NCI-H2196 (cell line): ENCODE measurements around the gene CNST.

Experiments used
- DNase-seq: peaks from one replicate; lab custom pipeline; 2025; ENCODE audit not compliant: unreplicated experiment; lab: John Stamatoyannopoulos, UW

Gene CNST, protein sequence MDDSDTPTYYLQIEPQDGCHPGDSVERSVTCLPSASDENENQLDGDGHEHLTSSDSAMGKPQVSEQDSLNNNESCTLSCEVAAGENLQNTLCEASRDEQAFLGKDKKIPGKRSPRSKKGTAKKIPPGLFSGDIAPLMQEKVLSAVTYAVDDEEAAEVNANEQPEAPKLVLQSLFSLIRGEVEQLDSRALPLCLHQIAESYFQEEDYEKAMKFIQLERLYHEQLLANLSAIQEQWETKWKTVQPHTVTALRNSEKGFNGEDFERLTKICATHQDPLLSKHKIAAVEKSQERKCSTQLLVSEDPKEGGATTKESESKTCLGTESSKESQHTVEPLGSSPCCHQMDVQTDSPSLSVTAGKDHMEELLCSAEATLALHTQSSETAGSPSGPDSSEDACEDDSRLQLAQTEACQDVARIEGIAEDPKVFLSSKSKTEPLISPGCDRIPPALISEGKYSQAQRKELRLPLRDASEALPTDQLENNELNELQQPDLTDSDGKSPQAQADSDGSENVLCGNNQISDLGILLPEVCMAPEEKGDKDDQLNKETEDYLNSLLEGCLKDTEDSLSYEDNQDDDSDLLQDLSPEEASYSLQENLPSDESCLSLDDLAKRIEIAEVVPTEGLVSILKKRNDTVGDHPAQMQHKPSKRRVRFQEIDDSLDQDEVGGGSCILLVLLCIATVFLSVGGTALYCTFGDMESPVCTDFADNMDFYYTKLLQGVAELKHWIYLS

DNA sequence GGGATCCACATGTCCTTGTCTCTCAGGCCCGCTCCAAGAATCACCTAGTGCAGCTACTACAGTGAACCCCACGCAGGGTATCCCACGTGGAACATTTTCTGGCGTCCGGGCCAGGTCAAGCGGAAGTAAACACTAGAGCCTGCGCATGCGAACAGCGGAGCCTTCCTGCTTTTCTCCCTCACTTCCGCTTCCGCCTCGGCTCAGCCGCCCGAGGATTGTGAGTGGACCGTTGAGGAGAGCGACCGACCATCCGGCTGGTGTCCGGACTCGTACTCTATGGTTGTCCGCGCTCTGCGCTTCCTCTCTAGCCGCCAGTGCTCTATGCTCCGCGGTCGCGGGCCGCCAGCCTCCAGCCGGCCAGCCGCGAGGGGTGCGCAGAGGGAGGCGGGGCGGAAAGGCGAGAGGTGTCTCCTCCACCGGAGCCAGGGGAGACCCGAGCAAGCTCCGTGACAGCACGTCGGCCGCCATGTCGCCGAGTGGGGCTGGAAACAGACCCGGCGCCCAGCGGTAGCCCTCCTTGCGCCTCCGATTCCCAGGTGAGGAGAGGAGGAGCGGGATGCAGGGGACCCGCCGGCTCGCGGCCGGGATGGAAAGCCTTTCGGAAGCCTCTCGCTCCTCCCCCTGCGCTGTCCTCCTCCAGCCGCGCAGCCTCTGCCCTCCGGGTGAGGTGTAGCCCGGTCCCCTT lies at the start of gene CNST, which contains the start of gene TFB2M:
Gene CNST (plus strand): TSS at position 329 of the 685 bp plus-strand sequence. CDS start 25,107 bp downstream, outside the sequence.
Gene TFB2M (minus strand): TSS at position 134 of the 685 bp plus-strand sequence. CDS start 123 bp downstream, at position 11.
- DNase-seq: peak; percentile 87

DNA sequence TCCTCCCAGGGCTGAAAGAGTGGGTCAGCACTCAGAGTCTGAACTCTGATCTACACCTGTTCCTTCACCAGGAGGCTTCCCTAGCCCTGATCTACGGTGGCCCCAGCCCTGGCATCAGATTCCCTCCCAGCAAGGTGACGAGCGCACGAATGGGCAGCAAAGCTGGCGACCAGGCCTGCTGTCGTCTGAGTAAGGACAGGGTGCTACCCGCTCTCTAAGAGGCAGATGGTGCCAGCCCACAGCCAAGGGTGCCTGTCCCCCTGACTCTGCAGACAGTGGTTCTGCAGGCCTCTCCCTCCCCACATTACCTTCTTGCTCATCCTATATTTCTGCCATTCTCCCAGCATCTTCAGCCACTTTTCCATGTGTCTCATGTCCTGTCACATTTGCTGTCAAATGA lies 48.9 kb upstream of the CNST start:
- DNase-seq: no peak

DNA sequence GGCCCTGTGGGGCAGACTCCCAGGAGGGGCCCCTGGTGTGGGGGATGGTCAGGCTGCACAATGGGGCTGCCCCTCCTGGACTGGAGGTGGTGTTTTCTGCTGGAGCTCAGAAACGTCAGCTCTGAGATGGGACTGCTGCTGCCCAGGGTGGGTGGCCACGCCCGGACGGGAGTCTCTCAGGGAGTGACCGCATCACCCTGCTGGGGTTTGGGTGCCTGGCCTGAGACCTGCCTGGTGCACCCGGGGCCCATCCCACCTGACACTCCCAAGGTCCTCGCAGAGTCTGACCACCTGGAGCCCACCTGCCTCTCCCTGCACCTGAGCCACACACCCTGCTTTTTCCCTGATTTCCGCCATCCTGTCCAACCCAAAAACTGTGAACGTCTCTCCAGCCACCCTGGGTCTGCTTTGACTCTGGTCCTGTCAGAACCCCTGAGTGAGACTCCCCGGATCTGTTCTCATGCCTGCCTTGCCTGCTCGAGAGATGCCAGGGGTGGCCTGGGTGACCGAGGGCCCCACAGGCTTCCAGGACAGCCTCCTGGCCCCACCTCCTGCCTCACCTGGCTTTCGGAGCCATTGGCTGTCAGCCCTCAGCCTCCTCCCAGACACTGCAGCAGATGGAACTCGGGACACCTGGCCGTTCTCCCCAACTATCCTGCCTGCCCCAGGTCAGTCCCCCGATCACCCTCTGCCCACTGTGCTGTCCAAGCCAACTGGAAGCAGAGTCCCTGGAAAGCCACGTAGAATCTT lies 47.6 kb upstream of the CNST start:
- no peak for DNase-seq

DNA sequence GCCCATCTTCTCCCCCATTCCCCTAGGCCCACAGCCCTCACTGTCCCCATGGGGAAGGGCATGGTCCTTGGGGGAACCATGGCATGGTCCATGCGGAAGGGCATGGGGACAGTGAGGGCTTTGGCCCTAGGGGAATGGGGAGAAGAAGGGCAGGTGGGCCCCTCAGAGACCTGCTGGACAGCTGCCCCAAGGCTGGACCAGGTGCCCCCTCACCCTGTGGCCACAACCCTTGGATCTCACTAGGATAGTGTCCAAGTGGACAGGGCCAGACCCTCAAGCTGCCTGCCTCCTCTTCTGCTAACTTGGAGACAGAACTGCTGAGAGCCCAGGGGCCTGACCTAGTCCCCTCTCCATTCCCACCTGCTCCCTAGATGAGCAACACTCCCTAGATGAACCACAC lies 46.7 kb upstream of the CNST start:
- no peak for DNase-seq

DNA sequence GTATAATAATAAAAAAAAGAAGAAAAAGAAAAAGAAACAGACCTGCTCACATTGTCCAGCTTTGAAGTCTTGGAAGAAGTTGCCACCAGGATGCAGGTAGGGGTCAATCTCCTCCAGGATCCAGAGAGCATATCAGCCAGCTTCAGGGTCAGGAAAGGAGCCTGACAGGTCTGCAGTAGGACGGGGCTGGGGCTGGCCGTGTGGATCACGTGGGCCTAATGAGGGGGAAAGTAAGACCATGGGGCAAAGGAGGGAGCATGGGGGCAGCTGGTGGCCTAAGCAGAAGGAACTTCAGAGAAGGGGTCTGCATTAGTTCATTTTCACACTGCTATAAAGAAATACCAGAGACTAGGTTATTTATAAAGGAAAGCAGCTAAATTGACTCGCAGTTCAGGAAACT lies 39.9 kb upstream of the CNST start:
- DNase-seq: no peak

DNA sequence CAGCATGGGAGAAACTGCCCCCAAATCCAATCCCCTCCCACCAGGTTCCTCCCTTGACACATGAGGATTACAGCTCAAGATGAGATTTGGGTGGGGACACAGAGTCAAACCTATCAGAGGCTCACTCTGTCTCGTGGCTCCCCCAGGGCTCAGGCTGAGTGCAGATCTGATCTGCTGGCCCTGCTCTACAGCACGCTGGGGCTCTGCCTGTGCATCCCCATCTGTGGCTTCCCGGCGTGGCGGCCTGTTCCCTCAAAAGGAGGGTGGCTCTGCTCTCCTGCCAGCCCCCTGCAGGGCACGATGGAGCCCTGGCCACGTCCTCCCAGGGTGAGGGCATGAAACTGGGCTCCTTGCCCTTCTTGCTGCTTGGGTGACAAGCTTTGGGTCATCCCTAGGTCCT lies 39.3 kb upstream of the CNST start:
- no peak for DNase-seq

DNA sequence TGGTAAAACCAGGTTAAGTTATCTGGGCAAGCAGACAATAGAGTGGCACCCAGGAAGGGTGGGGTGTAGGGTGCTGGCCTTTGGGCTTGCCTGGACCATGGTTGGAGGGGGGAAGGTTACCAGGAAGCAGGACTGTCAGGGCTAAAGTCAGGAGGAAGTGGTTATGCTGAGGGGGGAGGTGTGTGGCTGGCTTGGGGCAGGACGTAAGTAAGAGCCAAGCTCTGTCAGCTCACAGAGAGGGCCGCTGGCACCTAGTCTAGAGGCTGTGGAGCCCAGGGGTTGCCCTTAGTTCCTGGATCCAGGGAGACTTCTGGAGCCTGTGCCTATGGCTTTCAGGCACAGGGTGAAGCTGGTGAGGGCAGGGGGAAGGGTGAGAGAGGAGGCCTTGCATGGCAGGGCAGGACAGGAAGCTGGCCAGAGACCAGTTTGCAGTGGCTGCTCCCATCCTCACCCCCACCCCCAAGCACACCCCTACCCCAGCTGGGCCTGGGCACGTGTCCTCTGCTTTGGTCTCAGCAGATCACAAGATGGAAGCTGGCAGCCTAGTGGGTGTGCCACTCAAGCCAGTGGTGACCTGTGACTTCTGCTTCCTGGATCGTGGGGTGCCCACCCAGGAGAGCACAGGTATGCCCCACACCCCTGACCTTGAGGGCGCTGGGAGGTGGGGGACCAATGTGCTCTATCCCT lies 38.7 kb upstream of the CNST start:
- no peak for DNase-seq

DNA sequence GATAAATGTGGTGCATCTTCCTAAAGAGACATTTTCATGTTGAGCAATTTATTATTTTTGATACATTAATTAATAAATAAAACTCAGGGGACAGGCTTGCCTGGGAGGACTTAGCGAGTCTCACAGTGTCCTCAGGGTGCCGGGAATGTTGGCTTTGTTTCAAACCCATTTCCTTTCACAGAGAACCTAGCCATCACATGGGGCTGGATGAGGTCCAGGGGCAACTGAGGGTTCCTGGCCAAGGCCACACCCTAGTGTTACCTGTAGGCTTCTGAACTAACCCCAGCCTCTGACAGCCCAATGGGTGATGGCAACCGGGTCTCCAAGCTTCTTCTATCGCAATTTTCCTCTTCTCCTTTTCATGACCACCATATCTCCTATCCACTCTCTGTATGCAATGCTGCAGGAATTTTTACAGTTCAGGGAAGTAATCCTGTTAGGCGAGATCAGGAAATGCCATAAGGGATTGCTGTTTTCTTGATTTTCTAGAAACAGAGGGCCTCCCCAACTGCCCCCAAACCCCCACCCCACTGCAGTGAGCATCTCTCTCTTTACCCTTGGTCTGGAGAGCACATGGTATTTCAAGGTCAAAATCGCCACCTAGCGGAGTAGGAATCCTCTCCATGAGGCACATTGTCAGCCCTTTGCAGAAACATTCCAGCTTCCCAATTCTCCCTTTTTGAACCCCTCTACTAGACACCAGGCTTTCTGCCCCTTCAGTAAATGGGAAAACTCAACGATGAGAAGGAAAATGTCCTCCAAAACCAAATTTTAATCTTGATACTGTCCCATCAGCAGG lies 37.1 kb upstream of the CNST start:
- DNase-seq: no peak

DNA sequence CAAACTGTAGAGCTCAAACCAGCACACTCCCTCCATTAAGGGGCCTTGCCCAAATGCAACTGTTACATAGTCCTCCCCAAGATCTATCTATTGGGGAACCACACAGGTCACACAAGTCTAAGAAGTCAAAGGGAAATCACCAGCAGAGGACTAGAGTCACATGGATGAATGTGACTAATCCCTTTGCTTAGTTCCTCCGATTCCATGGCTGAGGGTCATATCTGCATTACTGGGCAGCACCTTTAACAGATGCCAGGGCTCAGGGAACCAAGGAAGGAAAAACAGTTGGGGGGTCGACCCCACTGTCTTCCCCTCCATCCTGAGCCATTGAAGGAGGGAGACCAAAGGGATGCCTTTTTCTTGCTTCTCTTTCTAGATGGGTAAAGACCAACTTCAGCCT lies 35.8 kb upstream of the CNST start:
- no peak for DNase-seq

DNA sequence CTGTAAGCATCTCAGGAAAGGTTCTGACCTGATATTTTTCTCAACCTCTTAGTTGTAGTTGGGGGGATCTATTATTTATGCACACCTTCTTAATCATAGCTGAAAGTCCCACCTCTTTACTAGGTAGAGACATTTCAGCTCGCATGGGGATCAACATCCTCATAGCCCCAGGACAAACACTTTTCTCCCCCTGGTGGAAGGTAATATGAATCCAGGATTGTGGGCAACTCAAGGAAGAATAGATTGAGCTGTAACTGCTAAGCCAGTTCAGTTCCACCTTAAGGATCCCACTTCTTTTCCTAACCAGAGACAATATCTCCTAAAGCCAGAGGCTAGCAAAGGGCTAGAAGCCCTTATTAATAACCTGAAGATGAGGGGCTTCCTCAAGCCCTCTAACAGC lies 33.7 kb upstream of the CNST start:
- DNase-seq: no peak

DNA sequence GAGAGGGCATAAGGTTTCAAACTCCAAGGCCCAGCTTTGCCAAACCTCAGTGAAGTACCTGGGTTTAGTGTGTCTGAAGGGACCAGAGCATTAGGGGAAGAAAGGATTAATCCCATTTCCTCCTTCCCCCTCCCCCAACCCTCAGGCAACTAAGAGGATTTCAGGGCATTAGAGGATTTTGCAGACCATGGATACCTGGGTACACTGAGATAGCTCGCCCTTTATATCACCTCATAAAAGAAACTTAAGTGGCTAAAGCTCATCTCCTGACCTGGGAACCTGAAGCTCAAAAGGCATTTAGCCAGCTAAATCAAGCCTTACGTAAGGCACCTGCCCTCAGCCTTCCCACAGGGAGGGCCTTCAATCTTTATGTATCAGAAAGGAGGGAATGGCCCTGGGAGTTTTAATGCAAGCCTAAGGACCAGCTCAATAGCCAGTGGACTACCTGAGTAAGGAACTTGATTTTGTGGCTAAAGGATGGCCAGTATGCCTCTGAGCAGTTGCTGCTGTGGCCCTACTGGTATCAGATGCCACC lies 32.8 kb upstream of the CNST start:
- no peak for DNase-seq

DNA sequence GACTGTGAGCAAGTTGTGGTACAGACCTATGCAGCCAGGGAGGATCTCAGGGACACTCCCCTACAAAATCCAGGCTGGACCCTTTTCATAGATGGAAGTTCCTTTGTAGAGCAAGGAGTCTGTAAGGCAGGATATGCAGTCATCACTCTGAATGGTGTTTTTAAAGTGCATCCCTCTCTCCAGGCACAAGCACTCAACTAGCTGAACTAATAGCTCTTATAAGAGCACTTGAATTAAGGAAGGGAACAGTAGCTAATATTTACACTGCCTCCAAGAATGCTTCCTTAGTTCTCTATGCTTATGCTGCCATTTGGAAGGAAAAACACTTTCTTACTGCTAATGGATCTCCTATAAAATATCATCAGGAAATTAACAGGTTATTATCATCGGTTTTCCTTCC lies 32.1 kb upstream of the CNST start:
- no peak for DNase-seq

DNA sequence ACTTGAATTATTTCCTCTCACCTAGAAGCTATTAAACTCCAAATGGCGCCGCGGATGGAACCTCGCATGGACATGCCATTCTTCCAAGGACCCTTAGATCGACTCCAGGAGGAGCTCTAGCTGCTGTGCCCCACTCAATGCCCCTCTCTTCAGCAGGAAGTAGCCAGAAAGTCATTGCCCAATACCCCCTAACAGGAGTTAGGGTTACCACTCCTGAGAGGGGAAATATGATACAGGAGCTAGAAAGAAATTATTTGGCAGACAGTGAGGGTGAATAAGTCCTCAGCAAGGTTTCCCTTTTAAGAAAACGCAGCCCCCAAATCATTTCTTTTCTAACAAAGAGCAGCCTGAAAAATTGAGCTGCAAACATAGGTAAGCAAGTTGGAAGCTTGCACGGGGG lies 28.8 kb upstream of the CNST start:
- DNase-seq: no peak

DNA sequence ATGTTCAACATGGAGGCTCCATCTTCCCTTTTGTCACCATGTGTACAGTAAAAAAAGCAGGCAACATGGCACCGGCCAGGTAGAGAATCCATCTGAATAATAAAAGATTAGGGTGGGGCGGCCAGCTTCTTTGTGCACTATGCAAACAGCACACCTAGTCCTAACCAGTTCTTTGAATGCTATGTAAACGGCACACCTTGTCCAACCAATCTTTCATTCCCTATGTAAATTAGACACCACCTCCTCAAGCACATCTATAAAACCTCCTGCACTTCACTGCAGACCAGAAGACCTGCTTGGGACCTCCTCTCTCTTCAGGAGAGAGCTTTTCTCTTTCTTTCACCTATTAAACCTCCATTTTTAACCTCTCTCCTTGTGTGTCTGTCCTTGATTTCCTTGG lies 28.4 kb upstream of the CNST start:
- DNase-seq: no peak

DNA sequence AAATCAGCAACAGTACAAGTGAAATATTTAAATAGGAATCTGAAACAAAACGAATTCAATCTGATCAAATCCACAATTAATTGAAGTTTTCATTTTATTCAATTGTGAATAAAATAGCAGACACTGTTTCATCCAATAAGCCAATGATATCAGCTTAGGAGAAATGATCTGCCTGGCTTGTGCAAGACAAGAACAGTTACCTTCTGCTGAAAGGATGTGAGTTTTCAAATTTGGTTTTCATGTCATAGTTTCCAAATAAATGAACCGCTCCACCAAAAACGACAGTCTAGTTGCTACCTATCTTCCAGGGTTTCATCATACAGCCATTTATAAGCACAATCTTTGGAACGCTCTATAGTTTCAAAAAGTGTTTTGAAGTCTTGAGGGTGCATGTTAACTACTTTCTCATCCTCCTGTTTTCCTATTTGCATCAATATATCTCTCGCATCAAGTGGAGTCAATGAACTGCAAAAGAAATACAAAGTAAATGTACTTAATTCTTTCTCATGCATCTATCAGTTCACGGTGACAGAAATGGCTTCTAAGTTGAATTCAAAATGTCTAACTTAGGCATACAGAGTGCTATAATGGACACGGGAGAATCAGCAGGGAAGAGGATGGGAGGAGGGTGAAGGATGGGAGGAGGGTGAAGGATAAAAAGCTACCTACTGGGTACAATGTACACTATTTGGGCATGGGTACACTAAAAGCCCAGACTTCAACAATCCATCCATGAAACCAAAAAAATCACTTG lies 25.3 kb upstream of the CNST start:
- DNase-seq: no peak

DNA sequence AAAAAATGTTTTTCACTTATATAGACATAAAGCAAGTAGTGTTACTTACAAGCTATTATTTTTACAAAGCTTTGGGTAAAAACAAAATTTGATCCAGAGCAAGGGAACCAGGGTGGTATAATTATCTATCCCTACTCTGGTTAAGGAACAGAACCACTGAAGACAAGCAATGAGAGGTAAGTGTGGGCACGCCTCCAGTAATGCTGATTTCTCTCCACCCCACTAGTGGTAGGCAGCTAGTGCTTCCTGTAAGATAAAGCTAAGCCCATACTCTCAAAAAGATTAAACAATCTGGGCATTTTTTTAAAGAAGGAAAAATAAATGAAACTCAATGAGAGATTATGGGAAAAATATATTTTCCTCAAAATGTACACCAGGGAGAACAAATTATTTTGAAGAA lies 22.3 kb upstream of the CNST start:
- no peak for DNase-seq

DNA sequence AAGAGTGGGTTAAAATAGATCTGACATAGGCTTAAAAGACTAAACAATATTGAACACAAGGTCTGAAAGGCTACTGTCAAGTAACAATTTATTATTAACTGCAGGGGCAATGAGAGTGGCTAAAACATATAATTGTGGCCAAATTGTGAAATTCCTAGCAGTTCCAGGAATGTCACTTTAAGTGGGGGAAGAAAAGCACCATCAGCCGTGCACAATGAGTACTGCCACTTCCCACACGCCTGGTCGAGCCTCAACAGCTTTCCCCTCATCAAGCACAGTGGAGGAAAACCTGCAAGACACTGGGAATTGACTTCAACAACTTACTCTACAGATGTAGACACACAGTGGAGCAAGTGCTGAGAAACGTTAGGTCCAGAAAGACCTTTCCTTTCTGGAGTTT lies 16.6 kb upstream of the CNST start:
- no peak for DNase-seq

DNA sequence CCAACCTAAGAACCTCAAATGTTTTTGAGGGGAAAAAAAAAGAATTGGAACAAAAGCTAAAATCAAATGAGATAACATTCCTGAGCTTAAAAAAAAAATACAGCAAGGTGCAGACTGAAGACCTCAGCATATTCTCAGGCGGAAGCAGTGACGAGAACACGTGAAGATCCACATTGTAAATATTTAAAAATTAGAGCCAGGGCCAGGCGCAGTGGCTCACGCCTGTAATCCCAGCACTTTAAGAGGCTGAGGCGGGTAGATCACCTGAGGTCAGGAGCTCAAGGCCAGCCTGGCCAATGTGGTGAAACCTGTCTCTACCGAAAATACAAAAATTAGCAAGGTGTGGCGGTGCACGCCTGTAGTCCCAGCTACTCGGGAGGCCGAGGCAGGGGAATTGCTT lies 15.9 kb upstream of the CNST start:
- DNase-seq: no peak

DNA sequence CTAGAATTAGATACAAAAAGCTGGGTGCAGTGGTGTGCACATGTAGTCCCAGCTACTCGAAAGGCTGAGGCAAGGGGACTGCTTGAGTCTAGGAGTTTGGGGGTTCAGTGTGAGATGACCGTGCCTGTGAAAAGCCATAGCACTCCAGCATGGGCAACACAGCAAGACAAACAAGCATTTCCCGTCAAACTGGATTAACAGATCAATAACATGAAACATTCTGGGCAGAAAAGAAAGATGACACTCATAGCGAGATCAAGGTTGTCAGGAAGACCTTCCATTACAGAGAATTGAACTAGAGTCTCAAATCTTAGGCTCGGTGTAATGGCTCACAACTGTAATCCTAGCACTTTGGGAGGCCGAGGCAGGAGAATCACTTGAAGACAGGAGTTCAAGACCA lies 14.1 kb upstream of the CNST start:
- DNase-seq: no peak
